Ovary (tissue), 9 donors: Measurements from ENCODE around the gene SLC9A2. TPM values are rescaled to one million over a fixed set of nuclear protein-coding genes. Genes with fewer than 3 reads are reported as not detected.

Experiments used
- DNase-seq, 5 donors: peaks; one replicate each; pipeline ENCODE4 v3.0.0-alpha.2; 2019 to 2020
- H3K27ac ChIP-seq, 2 donors: fragments of 200-600 bp; one replicate each; pipeline versions ENCODE4 v1.5.1 to v1.8.0; 2019 to 2022
- H3K27me3 ChIP-seq: fragments of 200-600 bp; one replicate; pipeline ENCODE4 v1.8.0; 2022
- H3K36me3 ChIP-seq: fragments of 200-600 bp; sonication (generic); one replicate; pipeline ENCODE4 v1.5.1; 2019
- H3K4me1 ChIP-seq: one replicate; pipeline ENCODE4 v1.8.1; 2013; ENCODE audit warnings: mild to moderate bottlenecking, moderate library complexity; ENCODE audit not compliant: insufficient read depth
- H3K4me3 ChIP-seq: fragments of 200-600 bp; sonication (generic); one replicate; pipeline ENCODE4 v1.5.1; 2017
- H3K9me3 ChIP-seq, 2 donors: fragments of 200-600 bp in 1 of 2; sonication (generic) in 1 of 2; one replicate each; pipeline versions ENCODE4 v1.5.1 to v1.8.1; 2013 to 2019; ENCODE audit warnings: mild to moderate bottlenecking in 1 of 2, moderate library complexity in 1 of 2
- CTCF ChIP-seq, 3 donors: fragments of 450-650 bp in 2 of 3; fragments of 200-600 bp in 1 of 3; IDR thresholded peaks; one replicate each; pipeline versions ENCODE4 v1.5.1 to v1.8.0; 2016 to 2022; ENCODE audit warnings: antibody characterized with exemption in 3 of 3, mild to moderate bottlenecking in 1 of 3
- EP300 ChIP-seq: sonication (generic); formaldehyde crosslinking; IDR thresholded peaks from one replicate; pipeline ENCODE4 v1.6.1; 2017; ENCODE audit warnings: antibody characterized with exemption
- POLR2A ChIP-seq: fragments of 450-650 bp; IDR thresholded peaks from one replicate; pipeline ENCODE4 v1.6.1; 2017; ENCODE audit warnings: antibody characterized with exemption, mild to moderate bottlenecking, moderate library complexity
- WGBS, 3 donors: extraction: QIAGEN DNeasy Blood & Tissue Kit in 1 of 3; methylation state at CpG; one replicate each; pipeline versions ENCODE4 v1.1.5 to v1.1.7; 2013 to 2017; 5-methylcytosine and 5-hydroxymethylcytosine counted together
- intact Hi-C, 4 donors: fragments of 100-400 bp; cut with DNase I; formaldehyde crosslinking; loops; one replicate each; pipeline versions ENCODE4 v1.11.0 to v1.15.1; 2022 to 2023
- polyA plus RNA-seq, 2 donors: library from polyadenylated mRNA; stranded (reverse); fragments of 200-250 nt in 1 of 2; fragments of 350-450 nt in 1 of 2; fragmentation: Illumina TruSeq in 1 of 2; extraction: RNeasy Lipid Tissue Mini Kit (QIAGEN cat#74804) in 1 of 2; gene quantifications; one replicate each; pipeline ENCODE4 v1.2.3, GENCODE V29; 2013 to 2014
- total RNA-seq, 7 donors: library from RNA; depleted of rRNA in 2 of 7; stranded (reverse); fragments of >200 nt in 2 of 7; fragmentation: NEBNext Ultra II Directional in 3 of 7; extraction: Animal tissue kit (Norgen Biotek cat#: 25700) in 3 of 7; gene quantifications; one replicate each; pipeline versions ENCODE4 v1.1.0 to v1.2.4, GENCODE V29; 2016 to 2023
- donor health status: DM: no; HTN: no; CAD: no; lungs with moderate emphysema.
- donor health status: DM: no; HTN: no; CAD: no.
- donor health status: Bipolar disorder and iron deficiency.
- donor health status: DM: yes; HTN: yes; CAD: no.
- donor health status: DM: no; HTN: no; CAD: no.
- donor health status: DM: yes; HTN: yes; CAD: no.

The SLC9A2 gene
- total and polyA plus RNA-seq, 9 donors: 0.08 to 0.46 (median 0.15) TPM; not detected in 5

DNA sequence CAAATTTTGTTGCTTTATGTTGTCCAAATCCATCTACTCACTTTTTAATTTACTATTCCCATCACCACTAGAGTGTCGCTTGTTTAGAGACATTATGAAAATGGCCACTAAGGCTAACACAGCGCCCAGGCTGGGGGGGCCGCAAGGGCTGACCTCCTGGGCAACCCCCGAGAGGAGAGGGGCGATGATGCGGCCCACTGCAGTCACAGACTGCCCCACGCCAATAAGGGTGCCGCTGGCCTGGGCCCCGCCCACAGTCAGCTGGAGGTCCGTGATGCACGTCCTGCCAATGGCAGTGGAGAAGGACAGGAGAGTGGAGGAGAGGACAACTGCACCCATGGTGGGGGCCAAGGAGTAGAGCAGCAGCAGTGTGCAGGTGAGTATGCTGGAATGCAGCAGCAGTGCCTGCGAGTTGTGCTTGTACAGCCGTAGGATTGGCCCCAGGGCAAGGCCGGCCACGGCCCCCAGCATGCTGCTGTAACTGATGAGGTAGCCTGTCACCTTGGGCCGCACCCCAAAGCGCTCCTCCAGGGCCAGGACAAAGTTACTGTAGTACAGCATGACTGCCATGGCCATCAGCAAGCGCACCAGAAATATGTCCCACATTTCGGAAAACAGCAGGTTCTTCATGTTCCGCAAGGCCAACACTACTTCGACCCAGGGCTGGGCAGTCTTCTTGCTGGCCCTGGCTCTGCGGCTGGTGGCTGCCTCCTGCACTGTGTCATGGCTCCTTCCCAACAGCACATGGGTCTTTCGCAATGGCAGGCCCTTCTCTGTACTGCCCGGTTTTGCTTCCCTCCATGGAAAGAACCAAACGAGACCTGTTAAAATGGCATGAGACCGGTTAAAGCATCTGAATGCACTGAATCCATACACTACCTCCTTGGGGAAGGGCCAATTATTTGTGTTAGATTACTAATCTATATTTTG is 99.3 kb downstream of the SLC9A2 start:
- intact Hi-C loops: no loop called here
- H3K4me3 ChIP-seq: no peak overlapping the region
- H3K9me3 ChIP-seq: no peaks in the 10 kb centered on the region
- DNase-seq: no peak
- no peak for TF ChIP-seq POLR2A
- TF ChIP-seq CTCF (IDR thresholded peaks at IDR 0.05): no peak
- TF ChIP-seq EP300: no peak
- 93 to 98% (median 98%) methylated on average over 26 of the region's 26 CpGs for WGBS, 3 donors
- no peaks in the 10 kb centered on the region for H3K36me3 ChIP-seq
- no peaks in the 10 kb centered on the region for H3K4me1 ChIP-seq
- no peak overlapping the region for H3K27ac ChIP-seq
- H3K27me3 ChIP-seq: no peaks in the 10 kb centered on the region

GRCh38 chr2:102724016-102724490 is 104.7 kb downstream of the SLC9A2 start:
- DNase-seq: no peak
- Histone ChIP-seq H3K4me1 (no peaks in the 10 kb centered on the region), H3K36me3 (no peaks in the 10 kb centered on the region), H3K27ac (no peak overlapping the region), H3K9me3 (no peaks in the 10 kb centered on the region), H3K4me3 (no peak overlapping the region), H3K27me3 (no peaks in the 10 kb centered on the region)
- intact Hi-C loops: no loop called here
- 68 to 76% (median 72%) methylated on average over 7 of the region's 7 CpGs for WGBS, 3 donors
- no peak for TF ChIP-seq EP300
- TF ChIP-seq POLR2A: no peak
- TF ChIP-seq CTCF (IDR thresholded peaks at IDR 0.05): no peak

GRCh38 chr2:102724553-102724952 is 105.2 kb downstream of the SLC9A2 start:
- intact Hi-C loops: no loop called here
- Histone ChIP-seq H3K4me1 (no peaks in the 10 kb centered on the region), H3K27me3 (no peaks in the 10 kb centered on the region), H3K36me3 (no peaks in the 10 kb centered on the region), H3K27ac (no peak overlapping the region), H3K4me3 (no peak overlapping the region), H3K9me3 (no peaks in the 10 kb centered on the region)
- DNase-seq: no peak
- WGBS, 3 donors: 94 to 95% (median 94%) methylated on average over 10 of the region's 10 CpGs
- TF ChIP-seq EP300: no peak
- TF ChIP-seq POLR2A: no peak
- TF ChIP-seq CTCF (IDR thresholded peaks at IDR 0.05): no peak

- 72 to 86% (median 78%) methylated on average over 15 of the region's 15 CpGs for WGBS, 3 donors
- Histone ChIP-seq H3K9me3 (no peaks in the 10 kb centered on the region), H3K27ac (no peak overlapping the region), H3K27me3 (no peaks in the 10 kb centered on the region), H3K4me3 (no peak overlapping the region), H3K4me1 (no peaks in the 10 kb centered on the region), H3K36me3 (no peaks in the 10 kb centered on the region)
- TF ChIP-seq EP300 (no peak), POLR2A (no peak), CTCF (IDR thresholded peaks at IDR 0.05) (no peak)
- no peak for DNase-seq
- intact Hi-C loops: no loop called here
Measured at GRCh38 chr2:102726128-102727087, 107.1 kb downstream of the SLC9A2 start.
